Smooth muscle cell (in vitro differentiated cells): ENCODE measurements around the gene NEDD8. TPM values are rescaled to one million over a fixed set of nuclear protein-coding genes. Genes with fewer than 3 reads are reported as not detected.

ENCODE experiments used
- DNase-seq: peaks from one replicate; lab custom pipeline; 2025; ENCODE audit not compliant: unreplicated experiment; lab: John Stamatoyannopoulos, UW
- H2AFZ ChIP-seq: fragments of 200-600 bp; sonication (generic); 2 replicates; pipeline ENCODE4 v1.6.0; 2016; ENCODE audit warnings: antibody characterized with exemption, low read depth, mild to moderate bottlenecking
- H3F3A ChIP-seq: fragments of 200-600 bp; sonication (generic); 2 replicates; pipeline ENCODE4 v1.6.0; 2017; ENCODE audit warnings: antibody characterized with exemption, low read depth
- H3K27ac ChIP-seq: fragments of 200-600 bp; sonication (generic); 2 replicates; pipeline ENCODE4 v1.5.1; 2016; ENCODE audit warnings: low read depth, mild to moderate bottlenecking
- H3K27me3 ChIP-seq: fragments of 200-600 bp; sonication (generic); 2 replicates; pipeline ENCODE4 v1.6.1; 2016; ENCODE audit warnings: low read depth, mild to moderate bottlenecking
- H3K36me3 ChIP-seq: fragments of 200-600 bp; sonication (generic); 2 replicates; pipeline ENCODE4 v1.5.1; 2016; ENCODE audit warnings: low read depth
- H3K4me1 ChIP-seq: fragments of 200-600 bp; sonication (generic); 2 replicates; pipeline ENCODE4 v1.5.1; 2016; ENCODE audit warnings: low read depth
- H3K4me2 ChIP-seq: fragments of 200-600 bp; sonication (generic); 2 replicates; pipeline ENCODE4 v1.6.0; 2016; ENCODE audit warnings: mild to moderate bottlenecking
- H3K4me3 ChIP-seq: fragments of 200-600 bp; sonication (generic); 2 replicates; pipeline ENCODE4 v1.5.1; 2016; ENCODE audit warnings: mild to moderate bottlenecking
- H3K79me2 ChIP-seq: fragments of 200-600 bp; sonication (generic); 2 replicates; pipeline ENCODE4 v1.6.0; 2016; ENCODE audit warnings: low read depth, mild to moderate bottlenecking
- H3K9ac ChIP-seq: fragments of 200-600 bp; sonication (generic); 2 replicates; pipeline ENCODE4 v1.6.0; 2016; ENCODE audit warnings: low read depth
- H3K9me3 ChIP-seq: fragments of 200-600 bp; sonication (generic); replicated peaks from 2 replicates; pipeline ENCODE4 v1.5.1; 2016; ENCODE audit warnings: low read depth
- H4K20me1 ChIP-seq: fragments of 200-600 bp; sonication (generic); 2 replicates; pipeline ENCODE4 v1.6.0; 2016; ENCODE audit warnings: low read depth
- WGBS: methylation state at CpG from one replicate; pipeline ENCODE4 v1.1.7; 2016; ENCODE audit warnings: low lambda C conversion rate; 5-methylcytosine and 5-hydroxymethylcytosine counted together
- polyA plus RNA-seq: library from polyadenylated mRNA; unstranded; fragments of >200 nt; fragmentation: Nextera tagmentation; extraction: Ambion mirVana; gene quantifications from 2 replicates; pipeline ENCODE4 v1.2.1, GENCODE V29; 2016
- total RNA-seq: library from RNA; depleted of rRNA; stranded (reverse); fragments of >200 nt; gene quantifications from 2 replicates; pipeline ENCODE4 v1.2.3, GENCODE V29; 2014
- TF ChIP-seq, protein P1 (sequence below): fragments of 200-600 bp; sonication (generic); IDR thresholded peaks from 2 replicates; pipeline ENCODE4 v1.5.1; 2017; ENCODE audit warnings: borderline replicate concordance, mild to moderate bottlenecking, antibody characterized with exemption; ENCODE audit not compliant: insufficient read depth, poor library complexity, severe bottlenecking

The NEDD8 gene
- total and polyA plus RNA-seq, 2 experiments from 2014 or later = 211 to 375 TPM

DNA sequence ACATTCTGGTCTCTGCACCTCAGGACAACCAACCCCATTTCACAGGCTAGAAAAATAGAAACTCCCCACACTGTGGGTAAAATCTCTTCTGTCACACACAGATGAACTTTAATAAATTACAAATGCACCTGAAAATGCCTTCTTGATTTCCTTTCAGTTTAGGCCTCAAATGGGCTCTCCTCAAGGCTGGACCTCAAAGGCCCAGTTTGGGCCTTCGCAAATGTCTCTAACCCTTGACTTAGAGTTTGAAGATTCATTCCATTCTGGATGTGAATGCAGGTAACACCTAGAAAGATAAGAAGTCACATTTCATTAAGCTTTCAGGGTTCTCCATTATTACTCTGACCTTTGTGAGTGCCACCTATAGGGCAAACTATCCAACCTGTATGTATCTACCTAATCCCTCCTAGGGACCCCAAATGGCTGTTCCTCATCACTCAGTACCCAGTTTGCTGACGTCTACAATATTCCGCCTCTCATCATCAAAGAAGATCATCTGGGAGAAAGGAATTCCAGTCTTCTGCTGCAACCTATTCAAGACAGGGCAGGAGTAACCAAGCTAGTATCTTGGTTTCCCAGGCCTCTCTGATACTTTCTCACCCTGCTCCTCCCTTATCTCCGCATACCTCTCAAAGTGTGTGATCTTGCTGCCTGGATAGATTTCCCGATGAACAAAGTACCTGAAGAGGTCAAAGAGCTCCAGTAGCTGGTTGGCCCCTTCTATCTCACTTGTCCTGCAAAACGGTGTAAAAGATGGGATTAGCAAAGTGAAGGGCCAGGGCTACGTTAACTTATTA lies 18.1 kb downstream of the NEDD8 start:
- Histone ChIP-seq H3K4me1 (peaks cover 3% of the 10 kb centered on the region), H3K9me3 (no peaks in the 10 kb centered on the region), H4K20me1 (no peaks in the 10 kb centered on the region), H3K27me3 (no peaks in the 10 kb centered on the region), H2AFZ (peak overlapping the region; percentile 20), H3K4me2 (peak overlapping the region; percentile 93), H3K4me3 (peak overlapping the region; percentile 56), H3K79me2 (peaks cover 6% of the 10 kb centered on the region), H3K36me3 (no peaks in the 10 kb centered on the region), H3K27ac (peak overlapping the region; percentile 99), H3K9ac (peak overlapping the region; percentile 73), H3F3A (peaks cover 4% of the 10 kb centered on the region)
- TF ChIP-seq, protein P1, sequence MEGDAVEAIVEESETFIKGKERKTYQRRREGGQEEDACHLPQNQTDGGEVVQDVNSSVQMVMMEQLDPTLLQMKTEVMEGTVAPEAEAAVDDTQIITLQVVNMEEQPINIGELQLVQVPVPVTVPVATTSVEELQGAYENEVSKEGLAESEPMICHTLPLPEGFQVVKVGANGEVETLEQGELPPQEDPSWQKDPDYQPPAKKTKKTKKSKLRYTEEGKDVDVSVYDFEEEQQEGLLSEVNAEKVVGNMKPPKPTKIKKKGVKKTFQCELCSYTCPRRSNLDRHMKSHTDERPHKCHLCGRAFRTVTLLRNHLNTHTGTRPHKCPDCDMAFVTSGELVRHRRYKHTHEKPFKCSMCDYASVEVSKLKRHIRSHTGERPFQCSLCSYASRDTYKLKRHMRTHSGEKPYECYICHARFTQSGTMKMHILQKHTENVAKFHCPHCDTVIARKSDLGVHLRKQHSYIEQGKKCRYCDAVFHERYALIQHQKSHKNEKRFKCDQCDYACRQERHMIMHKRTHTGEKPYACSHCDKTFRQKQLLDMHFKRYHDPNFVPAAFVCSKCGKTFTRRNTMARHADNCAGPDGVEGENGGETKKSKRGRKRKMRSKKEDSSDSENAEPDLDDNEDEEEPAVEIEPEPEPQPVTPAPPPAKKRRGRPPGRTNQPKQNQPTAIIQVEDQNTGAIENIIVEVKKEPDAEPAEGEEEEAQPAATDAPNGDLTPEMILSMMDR = no peak
- DNase-seq = no peak
- WGBS = 95% methylated on average over 7 of the region's 7 CpGs

DNA sequence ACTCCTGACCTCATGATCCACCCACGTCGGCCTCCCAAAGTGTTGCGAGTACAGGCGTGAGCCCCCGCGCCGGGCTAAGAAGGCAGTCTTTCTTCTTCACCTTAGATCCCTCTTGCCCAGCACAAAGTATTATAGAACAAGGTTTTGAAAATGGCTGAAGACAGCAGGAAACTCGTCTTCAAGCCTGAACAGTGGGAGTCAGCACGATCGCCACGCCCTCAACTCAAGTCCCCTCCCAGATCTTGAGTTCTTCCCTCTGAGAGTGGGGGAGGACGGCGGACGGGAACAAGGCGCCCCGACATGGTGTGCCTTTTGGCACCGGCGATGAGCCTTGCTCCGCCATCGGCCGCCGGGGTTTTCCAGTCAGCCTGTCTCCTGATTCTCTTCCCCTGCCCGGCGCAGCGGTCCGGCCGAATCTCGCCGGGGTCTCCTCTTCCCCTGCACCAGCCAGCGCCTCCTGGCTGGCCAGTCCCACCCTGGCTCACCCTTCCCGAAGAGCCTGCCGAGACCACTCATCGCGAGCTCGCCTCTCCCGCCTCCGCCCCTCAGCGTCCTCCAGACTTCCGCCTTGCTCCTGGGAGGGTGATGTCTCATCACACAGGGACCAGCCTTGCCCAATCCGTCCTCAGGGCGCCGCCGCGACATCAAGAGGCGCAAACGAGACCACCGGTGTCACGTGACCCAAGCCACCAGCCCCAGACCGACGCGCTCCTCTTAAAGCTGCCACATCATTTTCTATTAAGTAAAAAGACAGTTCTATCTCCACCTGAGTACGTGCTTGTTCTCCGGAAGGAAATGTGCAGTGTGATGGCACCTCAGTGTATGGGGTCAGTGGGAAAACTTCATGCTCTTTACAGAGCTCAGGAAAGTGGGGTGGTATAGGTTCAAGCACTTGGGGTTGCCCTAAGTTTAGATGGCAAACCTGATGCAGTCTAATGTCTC lies 19.0 kb downstream of the NEDD8 start, which contains the start of gene CHMP4A:
Gene CHMP4A (minus strand): TSS at position 565 of the 942 bp plus-strand sequence. CDS start 49 bp downstream, at position 516.
- peak within 1 kb of the TSS; percentile 93 for H3K4me2 ChIP-seq
- H3K27me3 ChIP-seq = no peaks in the 10 kb centered on the region
- no peaks in the 10 kb centered on the region for H4K20me1 ChIP-seq
- peaks cover 3% of the 10 kb centered on the region for H3K4me1 ChIP-seq
- peaks cover 6% of the 10 kb centered on the region for H3K79me2 ChIP-seq
- H3K9me3 ChIP-seq = no peaks in the 10 kb centered on the region
- peak within 1 kb of the TSS; percentile 84 for H2AFZ ChIP-seq
- H3K9ac ChIP-seq = peak within 1 kb of the TSS; percentile 96
- 1% methylated on average over 51 of the region's 53 CpGs for WGBS
- TF ChIP-seq, protein P1 = no peak
- H3K36me3 ChIP-seq = no peaks in the 10 kb centered on the region
- peak within 1 kb of the TSS; percentile 99 for H3K27ac ChIP-seq
- peak; percentile 88 for DNase-seq
- H3K4me3 ChIP-seq = peak within 1 kb of the TSS; percentile 56
- peaks cover 4% of the 10 kb centered on the region for H3F3A ChIP-seq

DNA sequence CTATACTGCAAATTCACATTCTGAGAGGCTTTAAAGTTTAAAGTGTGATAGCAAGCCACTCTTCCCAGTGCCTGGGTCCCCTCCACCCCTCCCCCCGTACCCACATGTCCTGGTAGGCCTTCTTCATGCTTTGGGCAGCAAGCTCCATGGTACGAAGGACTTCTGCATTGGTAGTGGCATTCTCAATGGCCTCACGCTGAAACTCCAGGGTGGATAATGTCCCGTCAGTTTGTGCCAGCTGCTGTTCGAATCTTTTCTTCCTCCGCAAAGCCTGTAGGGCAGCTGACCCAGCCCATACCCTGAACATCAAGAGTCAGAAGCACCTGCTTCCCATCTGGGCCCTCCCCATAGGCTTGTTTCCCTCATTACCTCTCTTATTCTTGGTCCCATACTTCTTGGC lies 20.9 kb downstream of the NEDD8 start:
- Histone ChIP-seq H3K9ac (no peak overlapping the region), H3K4me2 (no peak overlapping the region), H3K36me3 (no peaks in the 10 kb centered on the region), H2AFZ (no peak overlapping the region), H3K4me1 (peaks cover 3% of the 10 kb centered on the region), H3K27ac (no peak overlapping the region), H3F3A (peaks cover 1% of the 10 kb centered on the region), H3K79me2 (peaks cover 6% of the 10 kb centered on the region), H3K4me3 (no peak overlapping the region), H3K27me3 (no peaks in the 10 kb centered on the region), H4K20me1 (no peaks in the 10 kb centered on the region), H3K9me3 (no peaks in the 10 kb centered on the region)
- DNase-seq = no peak
- WGBS = 99% methylated on average over 6 of the region's 6 CpGs
- TF ChIP-seq, protein P1 = no peak
